ENCODE data around the gene CNIH3.

Gene CNIH3

GRCh38 chr1:224588515-224588914 is 27.6 kb upstream of the CNIH3 start:
- H3K9ac ChIP-seq (ENCODE audit: low read depth in 1 of 2, low read length in 2 of 2): no peak overlapping the region
- no peak overlapping the region for H3K4me3 ChIP-seq (ENCODE audit: low read length in 2 of 2)
- no peak overlapping the region for H3K27ac ChIP-seq (ENCODE audit: low read depth in 2 of 2, low read length in 2 of 2)
- H3K36me3 ChIP-seq (ENCODE audit: control insufficient read depth in 2 of 2, insufficient read depth in 2 of 2, low read length in 2 of 2): no peaks in the 10 kb centered on the region
- no peaks in the 10 kb centered on the region for H3K4me1 ChIP-seq (ENCODE audit: control insufficient read depth in 2 of 2, insufficient read depth in 2 of 2, low read length in 2 of 2)
- no peaks in the 10 kb centered on the region for H3K27me3 ChIP-seq (ENCODE audit: control insufficient read depth in 2 of 2, insufficient read depth in 2 of 2, low read length in 2 of 2)
- H3K9me3 ChIP-seq (ENCODE audit: control insufficient read depth in 2 of 2, low read length in 2 of 2): no peaks in the 10 kb centered on the region

GRCh38 chr1:224589006-224589405 is 27.1 kb upstream of the CNIH3 start:
- Histone ChIP-seq H3K27ac (ENCODE audit: low read depth in 2 of 2, low read length in 2 of 2) (no peak overlapping the region), H3K36me3 (ENCODE audit: control insufficient read depth in 2 of 2, insufficient read depth in 2 of 2, low read length in 2 of 2) (no peaks in the 10 kb centered on the region), H3K4me3 (ENCODE audit: low read length in 2 of 2) (no peak overlapping the region), H3K9me3 (ENCODE audit: control insufficient read depth in 2 of 2, low read length in 2 of 2) (no peaks in the 10 kb centered on the region), H3K9ac (ENCODE audit: low read depth in 1 of 2, low read length in 2 of 2) (no peak overlapping the region), H3K4me1 (ENCODE audit: control insufficient read depth in 2 of 2, insufficient read depth in 2 of 2, low read length in 2 of 2) (no peaks in the 10 kb centered on the region), H3K27me3 (ENCODE audit: control insufficient read depth in 2 of 2, insufficient read depth in 2 of 2, low read length in 2 of 2) (no peaks in the 10 kb centered on the region)

DNA sequence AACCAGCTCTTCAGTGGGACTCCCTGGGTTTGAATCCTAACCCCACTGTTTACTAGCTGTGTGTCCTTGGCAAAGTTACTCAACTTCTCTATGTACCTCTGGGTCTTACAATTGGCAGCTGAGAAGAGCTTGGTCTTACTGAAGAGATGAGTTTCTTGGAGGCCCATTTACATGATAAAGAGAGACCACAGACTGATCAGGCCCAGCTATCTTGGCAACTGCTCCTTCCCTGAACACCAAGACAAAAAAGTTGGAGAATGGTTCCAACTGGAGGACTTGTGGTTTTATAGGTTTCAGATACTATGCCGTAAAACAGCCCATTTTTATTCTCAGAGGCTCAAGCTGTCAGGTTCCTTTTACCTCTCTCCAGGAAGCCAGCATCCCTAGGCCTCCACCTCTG is 24.8 kb upstream of the CNIH3 start:
- no peak overlapping the region for H3K9ac ChIP-seq (ENCODE audit: low read depth in 1 of 2, low read length in 2 of 2)
- H3K27me3 ChIP-seq (ENCODE audit: control insufficient read depth in 2 of 2, insufficient read depth in 2 of 2, low read length in 2 of 2): no peaks in the 10 kb centered on the region
- no peak overlapping the region for H3K27ac ChIP-seq (ENCODE audit: low read depth in 2 of 2, low read length in 2 of 2)
- H3K36me3 ChIP-seq (ENCODE audit: control insufficient read depth in 2 of 2, insufficient read depth in 2 of 2, low read length in 2 of 2): no peaks in the 10 kb centered on the region
- no peaks in the 10 kb centered on the region for H3K4me1 ChIP-seq (ENCODE audit: control insufficient read depth in 2 of 2, insufficient read depth in 2 of 2, low read length in 2 of 2)
- no peak overlapping the region for H3K4me3 ChIP-seq (ENCODE audit: low read length in 2 of 2)
- no peaks in the 10 kb centered on the region for H3K9me3 ChIP-seq (ENCODE audit: control insufficient read depth in 2 of 2, low read length in 2 of 2)

GRCh38 chr1:224592636-224593582 is 23.2 kb upstream of the CNIH3 start:
- H3K27me3 ChIP-seq (ENCODE audit: control insufficient read depth in 2 of 2, insufficient read depth in 2 of 2, low read length in 2 of 2): no peaks in the 10 kb centered on the region
- H3K36me3 ChIP-seq (ENCODE audit: control insufficient read depth in 2 of 2, insufficient read depth in 2 of 2, low read length in 2 of 2): no peaks in the 10 kb centered on the region
- no peaks in the 10 kb centered on the region for H3K4me1 ChIP-seq (ENCODE audit: control insufficient read depth in 2 of 2, insufficient read depth in 2 of 2, low read length in 2 of 2)
- H3K9me3 ChIP-seq (ENCODE audit: control insufficient read depth in 2 of 2, low read length in 2 of 2): no peaks in the 10 kb centered on the region
- no peak overlapping the region for H3K9ac ChIP-seq (ENCODE audit: low read depth in 1 of 2, low read length in 2 of 2)
- no peak overlapping the region for H3K27ac ChIP-seq (ENCODE audit: low read depth in 2 of 2, low read length in 2 of 2)
- H3K4me3 ChIP-seq (ENCODE audit: low read length in 2 of 2): no peak overlapping the region

- H3K27ac ChIP-seq (ENCODE audit: low read depth in 2 of 2, low read length in 2 of 2): no peak overlapping the region
- H3K4me3 ChIP-seq (ENCODE audit: low read length in 2 of 2): no peak overlapping the region
- H3K36me3 ChIP-seq (ENCODE audit: control insufficient read depth in 2 of 2, insufficient read depth in 2 of 2, low read length in 2 of 2): no peaks in the 10 kb centered on the region
- no peaks in the 10 kb centered on the region for H3K9me3 ChIP-seq (ENCODE audit: control insufficient read depth in 2 of 2, low read length in 2 of 2)
- H3K9ac ChIP-seq (ENCODE audit: low read depth in 1 of 2, low read length in 2 of 2): no peak overlapping the region
- no peaks in the 10 kb centered on the region for H3K4me1 ChIP-seq (ENCODE audit: control insufficient read depth in 2 of 2, insufficient read depth in 2 of 2, low read length in 2 of 2)
- H3K27me3 ChIP-seq (ENCODE audit: control insufficient read depth in 2 of 2, insufficient read depth in 2 of 2, low read length in 2 of 2): no peaks in the 10 kb centered on the region
Observed at GRCh38 chr1:224594360-224594759, 21.8 kb upstream of the CNIH3 start.

DNA sequence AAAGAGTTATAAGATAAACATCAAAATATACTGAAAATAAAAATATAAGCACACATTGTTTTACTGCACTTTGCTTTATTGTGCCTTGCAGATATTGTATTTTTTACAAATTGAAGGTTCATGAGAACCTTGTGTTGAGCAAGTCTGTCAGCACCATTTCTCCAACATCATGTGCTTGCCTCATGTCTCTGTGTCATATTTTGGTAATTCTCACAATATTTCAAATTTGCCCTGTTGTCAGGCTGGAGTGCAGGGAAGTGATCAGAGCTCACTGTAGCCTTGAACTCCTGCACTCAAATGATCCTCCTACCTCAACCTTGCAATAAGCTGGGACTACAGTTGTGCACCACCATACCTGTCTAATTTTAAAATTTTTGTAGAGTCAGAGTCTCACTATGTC is 21.3 kb upstream of the CNIH3 start:
- Histone ChIP-seq H3K9me3 (ENCODE audit: control insufficient read depth in 2 of 2, low read length in 2 of 2) (no peaks in the 10 kb centered on the region), H3K4me1 (ENCODE audit: control insufficient read depth in 2 of 2, insufficient read depth in 2 of 2, low read length in 2 of 2) (no peaks in the 10 kb centered on the region), H3K9ac (ENCODE audit: low read depth in 1 of 2, low read length in 2 of 2) (no peak overlapping the region)

DNA sequence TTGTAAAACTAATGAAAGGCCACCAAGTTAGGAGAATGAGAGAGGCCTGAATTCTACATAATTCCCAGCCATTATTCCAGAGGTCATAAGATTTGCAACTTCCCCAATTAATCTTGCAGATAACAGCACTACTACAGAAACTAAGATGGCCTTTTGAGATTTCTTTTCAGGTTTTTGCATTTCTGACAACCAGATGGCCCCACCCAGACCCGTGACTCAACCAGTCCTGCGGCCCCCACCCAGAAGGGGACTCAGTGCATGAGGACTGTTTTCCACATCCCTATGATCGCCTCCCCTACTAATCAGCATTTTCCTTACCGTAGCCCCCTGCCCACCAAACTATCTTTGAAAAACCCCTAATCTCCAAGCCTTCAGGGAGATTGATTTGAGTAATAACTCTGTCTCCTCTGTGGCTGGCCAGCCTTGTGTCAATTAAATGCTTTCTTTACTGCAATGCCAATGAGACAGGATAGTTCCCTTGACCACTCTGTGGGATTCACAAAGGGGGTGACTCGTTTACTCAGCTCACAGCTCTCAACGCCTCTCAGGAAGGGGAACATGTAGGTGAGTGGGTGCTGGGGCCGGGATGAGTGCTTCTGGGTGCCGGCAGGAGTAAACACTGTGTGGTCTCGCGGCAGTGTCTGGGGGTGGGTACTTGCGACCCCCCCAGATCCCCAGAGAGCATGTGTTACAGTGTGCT is 10.5 kb upstream of the CNIH3 start:
- H3K9me3 ChIP-seq (ENCODE audit: control insufficient read depth in 2 of 2, low read length in 2 of 2): peaks cover 2 to 9% of the 10 kb centered on the region in 2 donors
- no peaks in the 10 kb centered on the region for H3K27me3 ChIP-seq (ENCODE audit: control insufficient read depth in 2 of 2, insufficient read depth in 2 of 2, low read length in 2 of 2)
- no peak overlapping the region for H3K4me3 ChIP-seq (ENCODE audit: low read length in 2 of 2)
- H3K36me3 ChIP-seq (ENCODE audit: control insufficient read depth in 2 of 2, insufficient read depth in 2 of 2, low read length in 2 of 2): no peaks in the 10 kb centered on the region
- H3K4me1 ChIP-seq (ENCODE audit: control insufficient read depth in 2 of 2, insufficient read depth in 2 of 2, low read length in 2 of 2): no peaks in the 10 kb centered on the region
- H3K27ac ChIP-seq (ENCODE audit: low read depth in 2 of 2, low read length in 2 of 2): no peak overlapping the region
- H3K9ac ChIP-seq (ENCODE audit: low read depth in 1 of 2, low read length in 2 of 2): no peak overlapping the region

More for the DNA sequence above, 21.3 kb upstream of the CNIH3 start:
- Histone ChIP-seq H3K36me3 (ENCODE audit: control insufficient read depth in 2 of 2, insufficient read depth in 2 of 2, low read length in 2 of 2) (no peaks in the 10 kb centered on the region), H3K27me3 (ENCODE audit: control insufficient read depth in 2 of 2, insufficient read depth in 2 of 2, low read length in 2 of 2) (no peaks in the 10 kb centered on the region), H3K27ac (ENCODE audit: low read depth in 2 of 2, low read length in 2 of 2) (no peak overlapping the region), H3K4me3 (ENCODE audit: low read length in 2 of 2) (no peak overlapping the region)

- Histone ChIP-seq H3K9me3 (ENCODE audit: control insufficient read depth in 2 of 2, low read length in 2 of 2) (peaks cover 2 to 9% of the 10 kb centered on the region in 2 donors), H3K27ac (ENCODE audit: low read depth in 2 of 2, low read length in 2 of 2) (no peak overlapping the region), H3K4me1 (ENCODE audit: control insufficient read depth in 2 of 2, insufficient read depth in 2 of 2, low read length in 2 of 2) (no peaks in the 10 kb centered on the region), H3K4me3 (ENCODE audit: low read length in 2 of 2) (no peak overlapping the region), H3K9ac (ENCODE audit: low read depth in 1 of 2, low read length in 2 of 2) (no peak overlapping the region), H3K36me3 (ENCODE audit: control insufficient read depth in 2 of 2, insufficient read depth in 2 of 2, low read length in 2 of 2) (no peaks in the 10 kb centered on the region), H3K27me3 (ENCODE audit: control insufficient read depth in 2 of 2, insufficient read depth in 2 of 2, low read length in 2 of 2) (no peaks in the 10 kb centered on the region)
Observed at GRCh38 chr1:224607188-224608148, 8.6 kb upstream of the CNIH3 start.

- Histone ChIP-seq H3K36me3 (ENCODE audit: control insufficient read depth in 2 of 2, insufficient read depth in 2 of 2, low read length in 2 of 2) (no peaks in the 10 kb centered on the region), H3K9me3 (ENCODE audit: control insufficient read depth in 2 of 2, low read length in 2 of 2) (peaks cover 2 to 9% of the 10 kb centered on the region in 2 donors), H3K4me1 (ENCODE audit: control insufficient read depth in 2 of 2, insufficient read depth in 2 of 2, low read length in 2 of 2) (no peaks in the 10 kb centered on the region), H3K27ac (ENCODE audit: low read depth in 2 of 2, low read length in 2 of 2) (no peak overlapping the region), H3K4me3 (ENCODE audit: low read length in 2 of 2) (no peak overlapping the region), H3K27me3 (ENCODE audit: control insufficient read depth in 2 of 2, insufficient read depth in 2 of 2, low read length in 2 of 2) (no peaks in the 10 kb centered on the region), H3K9ac (ENCODE audit: low read depth in 1 of 2, low read length in 2 of 2) (no peak overlapping the region)
Observed at GRCh38 chr1:224609333-224609732, 6.8 kb upstream of the CNIH3 start.
